Upper lobe of left lung (tissue), 6 donors: Measurements from ENCODE around the gene PTGDR2. TPM values are rescaled to one million over a fixed set of nuclear protein-coding genes. Genes with fewer than 3 reads are reported as not detected.

Experiments used
- ATAC-seq, 2 donors: fragments of 200-7000 bp; cut with Tn5 transposase; one replicate each; pipeline ENCODE4 v1.9.1; 2022; ENCODE audit warnings: mild to moderate bottlenecking in 2 of 2, moderate library complexity in 2 of 2; ENCODE audit not compliant: low FRiP score in 2 of 2
- DNase-seq, 2 donors: peaks; one replicate each; pipeline ENCODE4 v3.0.0-alpha.2; 2019 to 2020
- H3K27ac ChIP-seq, 4 donors: fragments of 200-600 bp; sonication (generic); one replicate each; pipeline ENCODE4 v1.5.1; 2016 to 2019
- H3K27me3 ChIP-seq, 4 donors: fragments of 200-600 bp; sonication (generic); one replicate each; pipeline ENCODE4 v1.5.1; 2017 to 2019
- H3K36me3 ChIP-seq, 4 donors: fragments of 200-600 bp; sonication (generic); one replicate each; pipeline ENCODE4 v1.5.1; 2016 to 2019
- H3K4me1 ChIP-seq, 4 donors: fragments of 200-600 bp; sonication (generic); one replicate each; pipeline ENCODE4 v1.5.1; 2018 to 2019
- H3K4me3 ChIP-seq, 4 donors: fragments of 200-600 bp; sonication (generic); one replicate each; pipeline ENCODE4 v1.5.1; 2017 to 2019; ENCODE audit warnings: mild to moderate bottlenecking in 2 of 4, moderate library complexity in 1 of 4
- H3K9me3 ChIP-seq, 4 donors: fragments of 200-600 bp; sonication (generic); one replicate each; pipeline ENCODE4 v1.5.1; 2018 to 2019
- CTCF ChIP-seq, 6 experiments: fragments of 450-650 bp in 4 of 6; fragments of 200-600 bp in 2 of 6; sonication (generic) in 2 of 6; IDR thresholded peaks; one replicate each; pipeline ENCODE4 v1.5.1; 2016 to 2019; ENCODE audit warnings: antibody characterized with exemption in 6 of 6
- EP300 ChIP-seq, 4 donors: sonication (generic); formaldehyde crosslinking; IDR thresholded peaks; one replicate each; pipeline ENCODE4 v1.5.1; 2017; ENCODE audit warnings: antibody characterized with exemption in 4 of 4, control low read depth in 2 of 4
- POLR2A ChIP-seq, 4 donors: fragments of 450-650 bp; IDR thresholded peaks; one replicate each; pipeline ENCODE4 v1.5.1; 2016 to 2017; ENCODE audit warnings: antibody characterized with exemption in 4 of 4, mild to moderate bottlenecking in 2 of 4
- POLR2AphosphoS5 ChIP-seq, 2 donors: sonication (generic); formaldehyde crosslinking; IDR thresholded peaks; one replicate each; pipeline ENCODE4 v1.5.1; 2017; ENCODE audit warnings: antibody characterized with exemption in 2 of 2
- WGBS, 2 donors: methylation state at CpG; one replicate each; pipeline ENCODE4 v1.1.5; 2017 to 2018; 5-methylcytosine and 5-hydroxymethylcytosine counted together
- total RNA-seq, 6 donors: library from RNA; depleted of rRNA in 4 of 6; stranded (reverse); fragments of >200 nt in 4 of 6; gene quantifications; one replicate each; pipeline versions ENCODE4 v1.1.0 to v1.2.1, GENCODE V29; 2016 to 2021
- donor health status: DM: no; HTN: no; CAD: no; lungs with moderate emphysema.
- donor health status: DM: no; HTN: yes; CAD: no; lungs with severe emphysema.

PTGDR2 gene
- total RNA-seq, 6 donors from 2014 or later, result 0.49 to 1.5 (median 1.1) TPM; not detected in 2

GRCh38 chr11:60860943-60861342, 5.2 kb upstream of the PTGDR2 start:
- DNase-seq (no peak), ATAC-seq (no peak)
- no peaks in the 10 kb centered on the region for H3K9me3 ChIP-seq
- H3K36me3 ChIP-seq, result no peaks in the 10 kb centered on the region
- no peaks in the 10 kb centered on the region for H3K4me1 ChIP-seq
- no peak overlapping the region for H3K27ac ChIP-seq
- no peak for TF ChIP-seq POLR2A (IDR thresholded peaks at IDR 0.05)
- TF ChIP-seq POLR2AphosphoS5 (IDR thresholded peaks at IDR 0.05), result no peak
- no peak for TF ChIP-seq EP300 (IDR thresholded peaks at IDR 0.05)
- no peak for TF ChIP-seq CTCF (IDR thresholded peaks at IDR 0.05)
- no peaks in the 10 kb centered on the region for H3K27me3 ChIP-seq
- 60 to 64% methylated on average over 2 to 7 of the region's 7 CpGs for WGBS, 2 donors
- no peak overlapping the region for H3K4me3 ChIP-seq

GRCh38 chr11:60859616-60860250, 4.0 kb upstream of the PTGDR2 start:
- no peak for ATAC-seq
- Histone ChIP-seq H3K9me3 (no peaks in the 10 kb centered on the region), H3K4me3 (no peak overlapping the region), H3K27ac (no peak overlapping the region), H3K4me1 (no peaks in the 10 kb centered on the region), H3K27me3 (no peaks in the 10 kb centered on the region), H3K36me3 (no peaks in the 10 kb centered on the region)
- WGBS, 2 donors, result 82 to 85% methylated on average over 12 to 15 of the region's 15 CpGs
- DNase-seq, result no peak
- TF ChIP-seq POLR2AphosphoS5 (IDR thresholded peaks at IDR 0.05), result no peak
- TF ChIP-seq POLR2A (IDR thresholded peaks at IDR 0.05), result no peak
- no peak for TF ChIP-seq CTCF (IDR thresholded peaks at IDR 0.05)
- TF ChIP-seq EP300 (IDR thresholded peaks at IDR 0.05), result no peak

GRCh38 chr11:60858731-60859464, 3.1 kb upstream of the PTGDR2 start:
- 60 to 65% methylated on average over 4 of the region's 4 CpGs for whole genome bisulfite sequencing, 2 donors
- Histone ChIP-seq H3K36me3 (no peaks in the 10 kb centered on the region), H3K27ac (no peak overlapping the region), H3K27me3 (no peaks in the 10 kb centered on the region), H3K4me1 (no peaks in the 10 kb centered on the region), H3K9me3 (no peaks in the 10 kb centered on the region), H3K4me3 (no peak overlapping the region)
- ATAC-seq, result no peak
- TF ChIP-seq CTCF (IDR thresholded peaks at IDR 0.05), result no peak
- no peak for TF ChIP-seq POLR2A (IDR thresholded peaks at IDR 0.05)
- no peak for TF ChIP-seq POLR2AphosphoS5 (IDR thresholded peaks at IDR 0.05)
- no peak for TF ChIP-seq EP300 (IDR thresholded peaks at IDR 0.05)
- DNase-seq, result no peak

- ATAC-seq (no peak), DNase-seq (no peak)
- no peak for TF ChIP-seq EP300 (IDR thresholded peaks at IDR 0.05)
- no peak for TF ChIP-seq POLR2A (IDR thresholded peaks at IDR 0.05)
- no peak for TF ChIP-seq CTCF (IDR thresholded peaks at IDR 0.05)
- no peak for TF ChIP-seq POLR2AphosphoS5 (IDR thresholded peaks at IDR 0.05)
- Histone ChIP-seq H3K27ac (no peak overlapping the region), H3K9me3 (no peaks in the 10 kb centered on the region), H3K27me3 (no peaks in the 10 kb centered on the region), H3K4me1 (no peaks in the 10 kb centered on the region), H3K36me3 (peaks cover 0 to 2% (median 0%) of the 10 kb centered on the region in 4 donors), H3K4me3 (no peak overlapping the region)
- 75 to 83% methylated on average over 8 of the region's 8 CpGs for WGBS, 2 donors
Observed at GRCh38 chr11:60858236-60858635, 2.5 kb upstream of the PTGDR2 start.
